ENCODE results near the gene CHD2.

DNA sequence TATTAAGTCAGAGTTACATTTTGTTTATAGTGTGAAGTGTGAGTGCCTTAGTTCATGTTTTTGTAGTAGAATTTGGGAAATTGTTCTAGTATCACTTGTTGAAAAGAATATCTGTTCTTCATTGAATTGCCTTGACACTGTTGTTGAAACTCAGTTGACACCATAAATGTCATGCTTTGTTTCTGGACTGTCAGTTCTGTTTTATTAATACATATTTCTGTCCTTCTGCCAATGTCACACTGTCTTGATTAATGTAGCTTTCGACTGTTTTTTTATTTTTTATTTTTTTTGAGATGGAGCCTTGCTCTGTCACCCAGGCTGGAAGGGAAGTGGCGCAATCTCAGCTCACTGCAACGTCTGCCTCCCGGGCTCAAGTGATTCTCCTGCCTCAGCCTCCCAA, 59.1 kb downstream of the CHD2 start:
- TF ChIP-seq EZH2 (IDR thresholded peaks at IDR 0.05; ENCODE audit: insufficient read depth, poor library complexity, severe bottlenecking), result no peak
- no peak for TF ChIP-seq EZH2phosphoT487 (IDR thresholded peaks at IDR 0.05; ENCODE audit: insufficient read depth, low read depth)

Measured in GM23248 (cell line).